GM21390 (cell line): ENCODE data around the gene EXOC3L2.
"Not testable (repeated sequence)": the region's sequence is repeated elsewhere in the genome, so short reads cannot be mapped to it uniquely, and the experiment has no call there.

Experiments used
- ATAC-seq: cut with Tn5 transposase; IDR thresholded peaks from one replicate; pipeline ENCODE4 v1.9.1; 2021; ENCODE audit not compliant: unreplicated experiment

EXOC3L2 gene

GRCh38 chr19:45245334-45245787 is at the start of gene EXOC3L2:
EXOC3L2 (minus strand) TSS chr19:45245407; CDS start chr19:45239045, 6,362 bp downstream.
- no peak for ATAC-seq

GRCh38 chr19:45294291-45295029 is 49.3 kb upstream of the EXOC3L2 start:
- ATAC-seq, result no peak

GRCh38 chr19:45293682-45294081 is 48.5 kb upstream of the EXOC3L2 start:
- ATAC-seq, result no peak

- ATAC-seq, result no peak
Observed at GRCh38 chr19:45291834-45292233, 46.6 kb upstream of the EXOC3L2 start.

GRCh38 chr19:45290381-45290931 is 45.2 kb upstream of the EXOC3L2 start:
- no peak for ATAC-seq

GRCh38 chr19:45283443-45284033 is 38.3 kb upstream of the EXOC3L2 start:
- ATAC-seq, result no peak

- no peak for ATAC-seq
Observed at GRCh38 chr19:45280471-45280961, 35.3 kb upstream of the EXOC3L2 start.

- no peak for ATAC-seq
Observed at GRCh38 chr19:45279587-45280192, 34.5 kb upstream of the EXOC3L2 start.

- ATAC-seq, result no peak
Observed at GRCh38 chr19:45278087-45278486, 32.9 kb upstream of the EXOC3L2 start.

GRCh38 chr19:45276284-45276687 is 31.1 kb upstream of the EXOC3L2 start:
- ATAC-seq, result no peak

GRCh38 chr19:45275370-45275971 is 30.3 kb upstream of the EXOC3L2 start:
- no peak for ATAC-seq

GRCh38 chr19:45273521-45273855 is 28.3 kb upstream of the EXOC3L2 start:
- ATAC-seq, result no peak

GRCh38 chr19:45271735-45272108 is 26.5 kb upstream of the EXOC3L2 start:
- no peak for ATAC-seq

GRCh38 chr19:45271098-45271734 is 26.0 kb upstream of the EXOC3L2 start:
- no peak for ATAC-seq

- ATAC-seq, result not testable (repeated sequence)
Observed at GRCh38 chr19:45269939-45270338, 24.7 kb upstream of the EXOC3L2 start.

GRCh38 chr19:45267296-45267695 is 22.1 kb upstream of the EXOC3L2 start:
- ATAC-seq, result no peak

- ATAC-seq, result no peak
Observed at GRCh38 chr19:45265375-45265774, 20.2 kb upstream of the EXOC3L2 start.

GRCh38 chr19:45264781-45265317 is 19.6 kb upstream of the EXOC3L2 start:
- no peak for ATAC-seq

GRCh38 chr19:45263013-45263412 is 17.8 kb upstream of the EXOC3L2 start:
- no peak for ATAC-seq

- no peak for ATAC-seq
Observed at GRCh38 chr19:45262570-45262969, 17.4 kb upstream of the EXOC3L2 start.

- no peak for ATAC-seq
Observed at GRCh38 chr19:45258862-45259261, 13.7 kb upstream of the EXOC3L2 start.
